ENCODE results near the gene P2RX4. TPM values are rescaled to one million over a fixed set of nuclear protein-coding genes. Genes with fewer than 3 reads are reported as not detected.

Gene P2RX4
- total and polyA plus RNA-seq, 7 experiments from 2014 or later: 34.1 to 56.9 (median 42.0) TPM

- intact Hi-C loops (cut with micrococcal nuclease): no loop called here
- Histone ChIP-seq H3K4me3 (ENCODE audit: low read length) (no peak overlapping the region), H3K9me3 (ENCODE audit: control insufficient read depth in 2 of 3, low read length in 3 of 3) (no peaks in the 10 kb centered on the region), H3K36me3 (ENCODE audit: control insufficient read depth in 2 of 3, insufficient read depth in 3 of 3, low read length in 3 of 3) (peaks cover 0 to 58% (median 0%) of the 10 kb centered on the region in 3 experiments), H3K27ac (ENCODE audit: low read depth, low read length) (no peak overlapping the region), H3K4me1 (ENCODE audit: control insufficient read depth in 2 of 2, insufficient read depth in 2 of 2, low read length in 2 of 2) (peaks cover 4 to 6% of the 10 kb centered on the region in 2 donors), H3K27me3 (ENCODE audit: control insufficient read depth in 2 of 2, insufficient read depth in 2 of 2, low read length in 2 of 2) (no peaks in the 10 kb centered on the region)
- Mint-ChIP-seq H3K27ac (peak overlapping the region in 1 of 9 donors; percentile 45), H3K9me3 (peaks cover 0 to 2% (median 0%) of the 10 kb centered on the region in 11 donors), H3K36me3 (peaks cover 9 to 37% (median 18%) of the 10 kb centered on the region in 5 donors), H3K27me3 (no peaks in the 10 kb centered on the region), H3K4me3 (no peak overlapping the region), H3K4me1 (peaks cover 0 to 28% (median 19%) of the 10 kb centered on the region in 7 donors)
- POLR2A ChIA-PET: interaction anchor here (0.6 to 3.3 kb wide), 2 partner anchors 10 to 582 kb away, joined by 3 to 11 read pairs; no protein-coding TSS in a partner anchor
- DNase-seq: no peak
- ATAC-seq: no peak
- CTCF ChIA-PET: interaction anchor here (0.7 kb wide), 1 partner anchor 64 kb away, joined by 3 read pairs; no protein-coding TSS in a partner anchor
These were observed 23.7 kb downstream of the P2RX4 start for GRCh38 chr12:121233628-121234020.

GRCh38 chr12:121236776-121237175, 26.8 kb downstream of the P2RX4 start:
- peaks cover 8 to 26% (median 13%) of the 10 kb centered on the region in 5 donors for H3K36me3 Mint-ChIP-seq

GRCh38 chr12:121237415-121237814, 27.5 kb downstream of the P2RX4 start:
- Histone ChIP-seq H3K9me3 (ENCODE audit: control insufficient read depth in 2 of 3, low read length in 3 of 3) (no peaks in the 10 kb centered on the region), H3K27ac (ENCODE audit: low read depth, low read length) (peak overlapping the region; percentile 87), H3K4me3 (ENCODE audit: low read length) (no peak overlapping the region), H3K27me3 (ENCODE audit: control insufficient read depth in 2 of 2, insufficient read depth in 2 of 2, low read length in 2 of 2) (no peaks in the 10 kb centered on the region), H3K36me3 (ENCODE audit: control insufficient read depth in 2 of 3, insufficient read depth in 3 of 3, low read length in 3 of 3) (peaks cover 0 to 37% (median 0%) of the 10 kb centered on the region in 3 experiments), H3K4me1 (ENCODE audit: control insufficient read depth in 2 of 2, insufficient read depth in 2 of 2, low read length in 2 of 2) (peaks cover 30 to 42% of the 10 kb centered on the region in 2 donors)
- H3K27ac Mint-ChIP-seq: peak overlapping the region in 8 of 9 donors; percentile 75 to 100 (median 99)
- H3K4me3 Mint-ChIP-seq: peak overlapping the region in 1 of 10 donors; percentile 50
- peaks cover 8 to 26% (median 13%) of the 10 kb centered on the region in 5 donors for H3K36me3 Mint-ChIP-seq
- no peak for ATAC-seq
- ChIA-PET CTCF (no interaction called here), POLR2A (interaction anchor here (1.1 kb wide), 2 partner anchors 21 to 91 kb away, joined by 3 to 4 read pairs; no protein-coding TSS in a partner anchor)
- no peak for DNase-seq
- H3K9me3 Mint-ChIP-seq: peaks cover 0 to 4% (median 0%) of the 10 kb centered on the region in 11 donors
- peaks cover 26 to 48% (median 43%) of the 10 kb centered on the region in 7 donors for H3K4me1 Mint-ChIP-seq
- intact Hi-C loops (cut with micrococcal nuclease): no loop called here
- H3K27me3 Mint-ChIP-seq: no peaks in the 10 kb centered on the region

More at GRCh38 chr12:121236776-121237175, 26.8 kb downstream of the P2RX4 start:
- Histone ChIP-seq H3K27me3 (ENCODE audit: control insufficient read depth in 2 of 2, insufficient read depth in 2 of 2, low read length in 2 of 2) (no peaks in the 10 kb centered on the region), H3K4me1 (ENCODE audit: control insufficient read depth in 2 of 2, insufficient read depth in 2 of 2, low read length in 2 of 2) (peaks cover 30 to 35% of the 10 kb centered on the region in 2 donors), H3K9me3 (ENCODE audit: control insufficient read depth in 2 of 3, low read length in 3 of 3) (no peaks in the 10 kb centered on the region), H3K27ac (ENCODE audit: low read depth, low read length) (no peak overlapping the region), H3K36me3 (ENCODE audit: control insufficient read depth in 2 of 3, insufficient read depth in 3 of 3, low read length in 3 of 3) (peaks cover 0 to 43% (median 0%) of the 10 kb centered on the region in 3 experiments), H3K4me3 (ENCODE audit: low read length) (no peak overlapping the region)
- POLR2A ChIA-PET: interaction anchor here (1.1 kb wide), 1 partner anchor 20 kb away, joined by 3 read pairs; no protein-coding TSS in a partner anchor
- Mint-ChIP-seq H3K4me1 (peaks cover 22 to 44% (median 39%) of the 10 kb centered on the region in 7 donors), H3K27me3 (no peaks in the 10 kb centered on the region), H3K4me3 (no peak overlapping the region), H3K27ac (peak overlapping the region in 4 of 9 donors; percentile 4 to 74 (median 40)), H3K9me3 (peaks cover 0 to 4% (median 0%) of the 10 kb centered on the region in 11 donors)
- ATAC-seq (no peak), DNase-seq (no peak)
- intact Hi-C loops (cut with micrococcal nuclease): no loop called here
- CTCF ChIA-PET: no interaction called here

DNA sequence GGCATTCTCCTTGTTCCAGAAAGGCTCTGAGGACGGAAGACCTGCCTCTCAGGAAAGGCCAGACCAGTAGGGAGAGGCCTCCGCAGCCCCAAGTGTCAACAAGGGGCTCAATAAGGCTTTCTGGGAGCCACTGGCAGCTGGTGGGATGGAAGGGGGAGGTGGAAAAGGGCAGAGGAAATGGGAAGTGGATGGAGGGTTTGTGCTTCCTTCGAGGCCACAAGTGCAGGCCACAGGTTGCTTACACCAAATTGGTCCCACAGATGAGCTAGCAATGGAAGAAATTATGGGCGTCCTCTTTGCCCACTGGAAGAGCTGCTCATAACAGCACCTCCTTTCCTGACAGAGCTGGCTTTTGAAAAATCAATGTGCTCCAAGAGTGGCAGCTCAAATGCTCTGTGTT, 28.2 kb downstream of the P2RX4 start:
- no peaks in the 10 kb centered on the region for H3K27me3 Mint-ChIP-seq
- peaks cover 0 to 30% (median 0%) of the 10 kb centered on the region in 3 experiments for H3K36me3 ChIP-seq (ENCODE audit: control insufficient read depth in 2 of 3, insufficient read depth in 3 of 3, low read length in 3 of 3)

DNA sequence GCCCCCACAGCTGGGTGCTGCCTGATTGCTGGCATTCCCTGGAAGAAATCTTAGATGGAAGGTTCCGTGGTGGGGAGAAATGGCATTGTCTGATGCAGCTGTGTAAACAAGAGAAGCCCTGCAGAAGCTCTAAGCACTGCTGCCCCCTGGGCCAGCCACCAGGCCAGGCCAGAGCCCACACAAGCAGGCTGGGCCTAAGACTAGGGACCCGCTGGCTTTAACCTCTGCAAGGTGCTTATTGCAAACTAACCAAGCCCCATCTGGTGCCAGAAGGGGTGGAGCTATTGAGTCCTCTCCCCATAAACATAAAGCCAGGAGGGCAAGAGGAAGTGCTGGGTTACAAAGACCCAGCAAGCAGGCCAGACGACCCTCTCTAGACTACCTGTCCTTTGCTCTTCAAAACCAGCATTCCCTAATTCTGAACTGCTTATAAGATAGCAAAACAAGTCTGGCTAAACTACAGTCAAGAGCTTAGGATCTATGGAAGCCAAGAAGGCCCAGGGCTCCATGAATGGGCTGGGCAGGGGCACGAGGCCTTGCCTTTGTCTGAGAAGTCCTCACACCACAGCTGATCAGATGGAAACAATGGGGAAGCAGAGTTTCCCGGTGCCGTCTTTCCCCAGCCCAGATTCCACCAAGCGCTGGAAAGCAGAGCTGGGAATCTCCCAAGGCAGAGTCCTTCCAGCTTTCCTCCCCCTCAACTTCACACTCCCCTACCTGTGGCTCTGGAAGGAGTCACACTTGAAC, 28.8 kb downstream of the P2RX4 start:
- Mint-ChIP-seq H3K4me1 (peaks cover 26 to 56% (median 47%) of the 10 kb centered on the region in 7 donors), H3K9me3 (peaks cover 0 to 3% (median 0%) of the 10 kb centered on the region in 11 donors), H3K27me3 (no peaks in the 10 kb centered on the region), H3K27ac (peak overlapping the region; percentile 90 to 100 (median 99)), H3K36me3 (peaks cover 5 to 27% (median 12%) of the 10 kb centered on the region in 5 donors), H3K4me3 (peak overlapping the region; percentile 7 to 94 (median 88))
- Histone ChIP-seq H3K27ac (ENCODE audit: low read depth, low read length) (peak overlapping the region; percentile 87), H3K9me3 (ENCODE audit: control insufficient read depth in 2 of 3, low read length in 3 of 3) (no peaks in the 10 kb centered on the region), H3K36me3 (ENCODE audit: control insufficient read depth in 2 of 3, insufficient read depth in 3 of 3, low read length in 3 of 3) (peaks cover 0 to 28% (median 0%) of the 10 kb centered on the region in 3 experiments), H3K27me3 (ENCODE audit: control insufficient read depth in 2 of 2, insufficient read depth in 2 of 2, low read length in 2 of 2) (no peaks in the 10 kb centered on the region), H3K4me3 (ENCODE audit: low read length) (peak overlapping the region; percentile 20), H3K4me1 (ENCODE audit: control insufficient read depth in 2 of 2, insufficient read depth in 2 of 2, low read length in 2 of 2) (peaks cover 30 to 44% of the 10 kb centered on the region in 2 donors)
- POLR2A ChIA-PET: interaction anchor here (0.6 to 3.2 kb wide), 12 partner anchors 9 to 279 kb away, joined by 3 to 49 read pairs (median 4); partner anchors contain the start of gene CAMKK2
- no peak for DNase-seq
- CTCF ChIA-PET: interaction anchor here (0.8 to 3.3 kb wide), 4 partner anchors 8 to 204 kb away, joined by 3 to 22 read pairs (median 6); no protein-coding TSS in a partner anchor
- intact Hi-C loops (cut with micrococcal nuclease): no loop called here
- no peak for ATAC-seq

More for the DNA sequence above, 28.2 kb downstream of the P2RX4 start:
- H3K4me3 Mint-ChIP-seq: peak overlapping the region in 1 of 10 donors; percentile 50
- H3K4me1 Mint-ChIP-seq: peaks cover 26 to 49% (median 43%) of the 10 kb centered on the region in 7 donors
- Histone ChIP-seq H3K4me1 (ENCODE audit: control insufficient read depth in 2 of 2, insufficient read depth in 2 of 2, low read length in 2 of 2) (peaks cover 30 to 44% of the 10 kb centered on the region in 2 donors), H3K4me3 (ENCODE audit: low read length) (no peak overlapping the region), H3K9me3 (ENCODE audit: control insufficient read depth in 2 of 3, low read length in 3 of 3) (no peaks in the 10 kb centered on the region), H3K27ac (ENCODE audit: low read depth, low read length) (peak overlapping the region; percentile 87), H3K27me3 (ENCODE audit: control insufficient read depth in 2 of 2, insufficient read depth in 2 of 2, low read length in 2 of 2) (no peaks in the 10 kb centered on the region)
- POLR2A ChIA-PET: interaction anchor here (0.6 to 3.2 kb wide), 5 partner anchors 14 to 442 kb away, joined by 3 to 49 read pairs (median 4); partner anchors contain the start of gene CAMKK2
- H3K27ac Mint-ChIP-seq: peak overlapping the region; percentile 75 to 100 (median 99)
- intact Hi-C loops (cut with micrococcal nuclease): no loop called here
- no peak for DNase-seq
- CTCF ChIA-PET: interaction anchor here (3.3 kb wide), 1 partner anchor 7 kb away, joined by 22 read pairs; no protein-coding TSS in a partner anchor
- H3K36me3 Mint-ChIP-seq: peaks cover 5 to 22% (median 9%) of the 10 kb centered on the region in 5 donors
- peaks cover 0 to 4% (median 0%) of the 10 kb centered on the region in 11 donors for H3K9me3 Mint-ChIP-seq
- ATAC-seq: no peak

Measured in naive thymus-derived CD4-positive, alpha-beta T cell (primary cell).